HG02642 (cell line): Measurements from ENCODE around the gene ORMDL2.
"Not testable (repeated sequence)": the region's sequence is repeated elsewhere in the genome, so short reads cannot be mapped to it uniquely, and the experiment has no call there.

Source experiments
- ATAC-seq: cut with Tn5 transposase; IDR thresholded peaks from one replicate; pipeline ENCODE4 v1.9.1; 2021; ENCODE audit warnings: mild to moderate bottlenecking; ENCODE audit not compliant: unreplicated experiment, poor library complexity

The ORMDL2 gene

DNA sequence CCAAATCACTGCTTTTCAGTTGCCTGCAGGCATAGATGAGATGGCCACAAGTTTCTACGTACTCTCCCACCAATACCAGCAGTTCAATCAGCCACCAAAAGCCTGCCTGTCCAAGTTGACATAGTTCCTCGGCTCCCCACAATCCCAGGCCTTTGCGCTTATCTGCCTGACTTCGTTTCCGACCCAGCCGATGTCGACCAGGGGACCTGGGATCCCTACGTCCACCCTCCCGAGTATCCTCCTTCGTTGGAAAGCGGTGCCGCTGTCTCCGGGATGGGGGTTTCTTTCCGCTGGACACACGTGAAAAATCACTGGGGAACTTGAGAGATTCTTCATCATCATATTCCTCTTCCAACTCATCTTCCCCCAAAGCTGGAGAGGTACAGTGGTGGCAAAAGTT lies 10.0 kb downstream of the ORMDL2 start:
- no peak for ATAC-seq

DNA sequence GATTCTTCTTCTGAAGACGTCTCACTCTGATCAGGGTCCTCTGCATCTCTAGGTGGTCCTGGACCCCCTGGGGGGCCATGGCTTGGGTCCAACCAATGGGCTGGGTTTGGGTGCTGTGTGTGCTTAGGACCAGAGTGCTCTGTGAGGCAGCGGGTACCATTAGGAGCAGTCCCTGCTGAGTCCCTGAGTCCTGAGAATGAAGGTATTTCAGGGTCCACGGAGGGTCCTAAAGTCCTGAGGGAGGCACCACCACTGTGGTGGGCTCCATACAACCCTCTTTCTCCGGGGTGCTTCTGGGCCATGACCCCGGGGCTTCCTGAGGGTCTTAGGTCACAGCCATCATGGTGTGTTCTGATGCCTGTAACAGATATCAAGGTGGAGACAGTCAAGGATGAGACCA lies 10.5 kb downstream of the ORMDL2 start:
- no peak for ATAC-seq

DNA sequence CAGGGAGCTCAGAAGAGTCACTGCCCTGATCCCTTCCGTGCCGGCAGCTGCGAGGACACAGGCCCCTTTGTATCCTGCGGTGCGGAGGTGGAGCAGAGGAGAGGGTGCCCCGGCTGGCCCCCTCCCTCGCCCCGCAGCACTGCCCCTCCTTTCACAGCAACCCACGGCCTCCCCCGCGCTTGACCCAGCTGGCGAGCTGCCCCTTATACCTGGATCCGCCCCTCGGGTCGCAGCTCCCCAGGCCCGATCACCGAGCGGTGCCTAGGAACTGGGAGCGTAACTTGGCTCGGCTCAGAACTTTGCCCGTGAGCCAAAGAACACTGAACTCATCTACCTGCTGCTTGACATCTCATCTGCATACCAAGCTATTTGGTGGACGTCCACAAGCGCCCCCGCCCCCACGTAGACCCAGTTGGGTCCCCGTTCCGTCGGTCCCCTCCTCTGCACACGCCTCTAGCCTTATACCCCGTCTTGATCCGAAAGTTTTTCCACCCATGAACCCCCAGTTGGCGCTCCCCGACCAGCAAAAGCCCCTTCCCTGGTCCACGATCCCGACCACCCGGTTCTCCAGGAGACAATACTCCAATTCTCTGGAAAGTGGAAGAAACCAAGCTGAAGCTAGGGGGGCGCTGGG lies 12.2 kb downstream of the ORMDL2 start:
- ATAC-seq, result peak; percentile 28

DNA sequence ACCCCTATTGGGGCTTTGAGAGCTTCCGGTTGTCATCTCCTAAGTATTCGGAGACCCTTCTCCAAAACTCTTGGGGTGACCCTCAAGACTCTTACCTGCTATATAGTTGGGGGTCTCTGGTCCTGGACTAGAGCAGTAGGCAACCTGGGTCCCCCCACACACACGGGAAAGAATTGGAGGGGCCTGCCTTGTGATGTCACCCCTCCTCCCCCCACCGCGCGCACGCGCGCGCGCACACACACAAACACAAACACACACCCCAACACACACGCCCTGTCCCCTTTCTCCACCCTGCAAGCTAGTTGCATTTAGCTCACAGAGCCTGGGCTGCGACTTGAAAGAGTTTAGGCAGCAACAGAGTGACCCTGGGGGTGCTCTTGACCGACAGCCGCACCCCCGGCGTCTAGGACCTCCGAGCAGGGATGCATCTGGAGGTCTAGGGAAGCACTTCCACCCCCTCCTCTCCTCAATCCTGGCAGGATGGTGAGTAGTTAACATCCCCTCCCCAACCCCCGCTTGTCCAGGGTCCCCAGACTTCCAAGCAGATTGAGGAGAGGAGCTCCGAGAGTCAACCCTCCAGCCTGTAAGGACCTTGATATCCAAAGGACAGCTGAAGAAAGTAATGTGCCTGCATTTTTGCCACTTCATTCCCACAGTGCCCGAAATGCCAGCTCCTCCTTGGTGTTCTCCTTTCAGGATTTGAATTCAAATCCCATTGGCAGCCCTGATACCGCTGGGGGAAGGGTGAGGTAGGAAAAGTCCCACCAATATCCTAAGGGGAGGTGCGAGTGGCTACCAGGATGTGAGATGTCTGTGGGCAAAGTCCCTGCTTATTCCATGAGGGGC lies 13.0 kb downstream of the ORMDL2 start:
- ATAC-seq, result no peak

DNA sequence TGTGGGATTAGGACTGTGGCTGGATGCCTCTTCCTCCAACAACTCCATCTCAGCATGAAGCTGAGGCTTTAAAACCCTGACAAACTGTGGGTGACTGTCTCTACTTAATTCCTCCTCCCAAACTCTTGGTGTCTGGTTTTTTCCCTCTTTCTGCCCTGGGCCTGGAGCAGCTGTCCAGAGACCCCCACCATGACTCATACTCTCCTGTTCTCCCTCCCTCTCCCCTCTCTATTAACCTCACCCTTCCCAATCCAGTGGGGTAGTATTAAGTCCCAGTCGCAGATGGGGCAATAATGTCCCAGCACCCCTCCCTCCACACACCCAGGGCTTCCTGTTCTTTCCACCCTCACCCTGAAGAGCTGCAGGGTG lies 13.6 kb downstream of the ORMDL2 start:
- ATAC-seq, result no peak

DNA sequence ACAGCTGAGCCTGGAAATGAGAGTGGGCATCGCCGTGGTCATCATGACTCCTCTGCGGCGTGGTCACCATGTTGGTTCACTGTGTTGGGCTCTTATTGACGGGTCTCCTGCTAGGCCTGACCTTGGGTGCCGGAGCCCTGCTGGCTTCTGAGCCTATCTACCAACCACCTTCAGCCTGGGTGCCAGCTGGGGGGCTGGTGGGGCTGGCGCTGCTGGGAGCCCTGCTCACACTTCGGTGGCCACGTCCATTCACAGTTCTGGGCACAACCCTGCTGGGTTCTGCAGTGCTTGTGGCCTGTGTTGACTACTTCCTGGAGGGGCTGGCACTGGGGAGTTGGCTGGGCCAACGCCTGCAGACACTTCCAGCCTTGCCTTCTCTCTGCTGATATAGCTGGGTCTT lies 15.2 kb downstream of the ORMDL2 start:
- no peak for ATAC-seq

DNA sequence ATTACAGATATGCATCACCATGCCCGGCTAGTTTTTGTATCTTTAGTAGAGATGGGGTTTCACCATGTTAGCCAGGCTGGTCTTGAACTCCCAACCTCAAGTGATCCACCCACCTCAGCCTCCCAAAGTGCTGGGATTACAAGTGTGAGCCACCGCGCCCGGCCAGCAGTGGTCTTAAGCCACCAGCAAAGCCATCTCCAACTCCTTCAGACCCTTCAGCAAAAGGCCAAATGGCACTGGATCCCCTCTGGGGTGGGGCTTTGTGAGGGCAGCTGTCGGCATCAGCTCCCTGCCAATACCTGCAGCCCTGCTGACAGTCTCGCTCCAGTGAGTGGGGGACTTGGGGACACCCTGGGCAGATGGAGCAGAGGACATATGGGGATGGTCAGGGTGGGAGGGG lies 16.6 kb downstream of the ORMDL2 start:
- ATAC-seq, result not testable (repeated sequence)

DNA sequence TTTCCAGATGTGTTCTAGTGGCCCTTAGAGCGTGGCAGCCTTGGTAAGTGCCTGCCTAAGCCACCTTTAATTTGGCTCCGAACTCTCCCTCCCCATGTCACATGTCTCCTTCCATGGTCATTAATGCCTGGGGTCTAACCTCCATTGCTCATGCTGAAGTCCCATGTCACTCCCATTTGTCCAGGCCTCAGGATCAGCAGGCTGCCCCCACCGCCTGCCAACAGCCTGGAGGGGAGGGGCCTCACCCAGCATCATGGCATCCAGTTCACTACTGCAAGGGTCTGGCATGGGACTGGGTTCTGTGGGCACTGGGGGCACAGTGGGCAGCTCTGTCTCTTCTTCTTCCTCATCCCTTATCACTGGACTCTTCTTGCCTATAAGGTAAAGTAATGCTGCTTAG lies 20.5 kb downstream of the ORMDL2 start:
- ATAC-seq, result no peak

DNA sequence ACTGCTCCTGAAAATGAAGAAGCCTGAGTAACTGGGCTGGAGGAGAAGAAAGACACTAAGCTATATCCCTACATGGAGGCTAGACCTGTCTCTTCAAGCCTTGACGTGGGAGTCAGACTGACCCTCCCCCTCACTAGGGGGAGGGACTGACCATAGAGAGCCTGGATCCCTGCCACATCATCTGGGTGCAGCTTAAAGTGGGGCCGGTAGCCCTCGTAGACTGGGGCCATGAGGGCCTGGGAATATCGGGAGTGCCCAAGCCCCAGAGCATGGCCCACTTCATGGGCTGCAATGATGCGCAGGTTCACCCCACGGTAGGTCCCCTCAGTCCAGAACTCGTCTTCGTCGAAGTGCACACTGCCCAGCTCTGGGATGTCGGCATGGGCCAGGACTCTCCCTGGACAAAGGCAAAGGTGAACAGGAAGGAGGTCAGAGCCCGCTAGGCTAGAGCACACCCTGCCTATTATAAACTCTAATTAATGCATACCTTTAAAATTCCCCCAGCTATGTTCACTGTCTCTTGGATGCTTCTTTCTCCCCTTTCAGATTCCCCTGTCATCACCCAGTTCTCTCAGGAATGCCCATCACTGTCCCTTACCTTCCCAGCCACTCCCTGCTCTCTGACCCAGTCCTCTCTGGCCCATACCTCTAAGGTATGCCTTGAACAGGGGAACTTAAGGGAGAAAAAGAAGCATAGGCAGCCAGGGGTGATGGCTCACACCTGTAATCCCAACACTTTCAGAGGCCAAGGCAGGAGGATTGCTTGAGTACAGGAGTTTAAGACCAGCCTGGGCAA lies 21.7 kb downstream of the ORMDL2 start:
- no peak for ATAC-seq

DNA sequence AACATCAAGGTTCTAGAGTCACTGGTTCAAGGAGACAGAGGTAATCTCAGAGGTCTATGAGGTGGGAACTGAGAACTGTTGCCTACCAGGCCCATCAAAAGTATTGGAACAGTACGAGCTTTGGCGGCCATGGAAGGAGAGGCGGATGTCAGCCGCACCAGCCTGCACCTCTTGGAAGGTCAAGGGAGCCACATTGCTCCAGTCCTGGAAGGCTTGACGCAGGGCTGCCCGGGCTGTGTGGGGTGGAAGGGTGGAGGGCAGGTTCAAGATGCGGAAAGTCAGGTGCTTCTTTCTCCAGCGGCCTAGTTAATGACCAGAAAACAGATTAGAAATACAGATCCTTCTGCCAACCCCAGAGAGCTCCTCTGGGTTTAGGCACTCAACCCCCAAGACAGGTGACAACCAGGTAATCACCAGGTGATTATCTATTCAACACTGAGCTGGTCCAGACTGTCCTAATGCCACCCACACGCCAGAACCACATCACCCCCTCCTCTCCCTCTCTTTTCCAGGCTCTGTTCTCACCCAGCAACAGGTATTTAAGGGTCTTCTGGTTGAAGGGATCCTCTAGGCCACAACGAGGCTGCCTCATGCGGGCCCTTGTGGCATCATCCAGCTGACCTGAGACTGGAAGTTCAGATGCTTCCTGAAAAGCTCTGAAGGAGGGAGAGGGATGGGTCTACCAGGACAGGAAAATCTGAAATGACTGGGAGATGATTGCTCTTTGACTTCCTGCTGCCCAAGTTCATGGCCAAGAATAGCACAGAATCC lies 22.9 kb downstream of the ORMDL2 start:
- no peak for ATAC-seq

DNA sequence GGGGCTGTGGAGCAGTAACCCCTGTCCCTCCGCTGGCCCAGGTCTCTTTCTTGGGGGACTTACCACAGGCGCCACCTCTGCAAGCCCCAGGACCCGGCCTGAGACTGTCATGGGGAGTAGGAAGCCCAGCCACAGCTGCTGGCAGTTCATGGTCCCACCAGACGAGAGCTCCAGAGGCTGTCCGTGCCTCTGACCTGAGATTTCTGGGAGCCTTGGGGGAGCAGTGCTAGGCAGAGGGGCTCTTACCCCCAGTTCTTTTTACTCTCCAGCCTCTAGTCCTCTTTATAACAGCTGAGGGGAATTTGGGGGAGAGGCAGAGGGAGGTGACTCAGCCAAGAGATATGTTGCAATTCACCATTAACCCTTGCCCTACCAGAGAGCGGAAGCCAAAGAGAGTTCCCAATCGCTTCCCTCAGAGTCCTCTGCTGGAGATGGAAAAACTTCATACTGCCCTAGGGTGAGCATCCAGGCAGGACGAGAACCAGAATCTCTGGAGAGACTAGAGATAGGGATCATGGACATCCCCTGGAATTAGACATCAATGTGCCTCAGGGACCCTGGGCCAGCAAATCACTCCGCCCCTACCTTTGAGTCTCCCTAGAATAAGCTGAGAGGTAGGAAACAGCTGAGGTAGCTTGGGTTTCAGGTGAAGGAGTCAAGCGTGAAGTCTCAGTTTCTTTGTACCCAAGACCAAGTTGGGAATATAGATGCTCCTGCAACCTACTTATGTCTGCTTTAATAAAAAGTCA lies 25.0 kb downstream of the ORMDL2 start, which contains the start of gene MMP19:
TSS of gene MMP19 (minus strand) at position 256 of the 749 bp plus-strand sequence. CDS start at position 150, 106 bp downstream.
- no peak for ATAC-seq

DNA sequence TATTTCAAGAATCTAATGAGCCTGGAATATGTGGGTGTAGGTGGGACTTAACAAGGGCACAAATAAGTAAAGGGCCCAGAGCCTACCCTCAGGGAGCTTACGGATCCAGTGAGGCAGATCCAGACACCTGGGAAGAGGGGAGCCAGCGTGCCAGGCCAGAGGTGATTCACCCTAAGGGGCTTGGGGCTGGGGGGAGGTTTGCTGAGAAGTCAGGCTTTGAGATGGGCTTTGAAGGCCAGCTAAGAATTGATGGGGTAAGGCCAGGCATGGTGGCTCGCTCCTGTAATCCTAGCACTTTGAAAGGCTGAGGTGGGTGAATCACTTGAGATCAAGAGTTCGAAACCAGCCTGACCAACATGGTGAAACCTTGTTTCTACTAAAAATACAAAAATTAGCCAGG lies 25.6 kb downstream of the ORMDL2 start:
- ATAC-seq, result no peak

DNA sequence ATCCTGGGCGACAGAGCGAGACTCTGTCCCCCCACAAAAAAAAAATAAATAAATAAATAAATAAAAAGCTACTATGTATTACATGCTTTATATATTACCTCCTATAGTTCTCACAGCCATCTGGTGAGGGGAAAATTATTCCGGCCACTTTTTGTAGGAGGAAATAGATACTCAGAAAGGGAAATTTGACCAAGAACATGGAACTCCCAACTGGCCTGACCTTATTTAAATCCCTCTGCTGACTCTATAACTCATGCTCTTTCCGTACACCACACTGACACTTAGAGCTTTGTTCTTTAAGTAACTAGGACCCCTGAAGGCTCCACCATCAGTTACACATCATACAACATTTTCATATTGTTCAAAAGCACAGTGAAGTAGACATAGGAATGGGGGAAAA lies 27.1 kb downstream of the ORMDL2 start:
- no peak for ATAC-seq

DNA sequence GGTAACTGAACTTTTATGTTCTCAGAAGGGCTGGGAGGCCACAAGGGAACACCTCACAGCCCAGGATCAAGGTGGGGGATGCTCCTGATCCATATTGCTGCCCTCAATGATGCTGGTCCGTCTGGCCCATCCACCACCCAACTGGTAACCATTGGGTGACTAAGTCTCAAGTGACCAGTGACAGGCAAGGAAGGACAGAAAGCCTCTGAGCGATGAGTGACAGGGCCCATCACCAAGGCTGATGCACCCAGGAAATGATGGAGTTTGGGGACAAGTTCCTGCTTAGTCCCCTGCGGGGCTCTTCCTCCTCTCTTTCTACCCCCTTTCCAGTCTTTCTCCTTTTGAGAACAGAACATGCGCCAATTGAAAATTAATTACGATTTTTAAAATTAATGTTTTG lies 27.5 kb downstream of the ORMDL2 start:
- no peak for ATAC-seq

DNA sequence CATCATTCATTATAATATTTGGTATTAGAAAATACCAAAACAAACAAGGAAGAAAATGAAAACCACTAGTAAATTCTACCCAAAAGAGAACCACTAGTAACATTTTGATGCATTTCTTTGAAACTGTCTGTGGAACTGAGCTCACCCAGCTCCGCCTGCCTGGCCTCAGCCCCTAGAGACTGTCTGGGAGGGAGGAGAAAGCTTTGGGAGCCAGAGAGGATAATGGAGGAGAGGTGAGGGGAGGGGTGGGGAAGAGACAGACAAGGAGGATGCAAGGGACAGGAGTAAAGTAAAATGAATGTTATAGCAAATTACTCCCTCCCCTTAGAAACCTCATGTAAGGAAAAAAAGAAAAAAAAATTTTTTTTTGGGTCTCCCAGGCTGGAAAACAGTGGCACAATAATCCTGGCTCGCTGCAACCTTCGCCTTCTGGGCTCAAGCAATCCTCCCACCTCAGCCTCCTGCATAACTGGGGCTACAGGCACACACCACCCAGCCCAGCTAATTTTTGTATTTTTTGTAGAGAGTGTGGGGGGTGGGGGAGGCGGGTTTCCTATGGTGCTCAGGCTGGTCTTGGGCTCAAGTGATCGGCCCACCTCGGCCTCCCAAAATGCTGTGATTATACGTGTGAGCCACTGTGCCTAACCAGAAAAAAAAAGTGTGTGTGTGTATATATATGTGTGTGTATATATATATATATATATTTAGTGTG lies 28.1 kb downstream of the ORMDL2 start:
- ATAC-seq, result no peak

DNA sequence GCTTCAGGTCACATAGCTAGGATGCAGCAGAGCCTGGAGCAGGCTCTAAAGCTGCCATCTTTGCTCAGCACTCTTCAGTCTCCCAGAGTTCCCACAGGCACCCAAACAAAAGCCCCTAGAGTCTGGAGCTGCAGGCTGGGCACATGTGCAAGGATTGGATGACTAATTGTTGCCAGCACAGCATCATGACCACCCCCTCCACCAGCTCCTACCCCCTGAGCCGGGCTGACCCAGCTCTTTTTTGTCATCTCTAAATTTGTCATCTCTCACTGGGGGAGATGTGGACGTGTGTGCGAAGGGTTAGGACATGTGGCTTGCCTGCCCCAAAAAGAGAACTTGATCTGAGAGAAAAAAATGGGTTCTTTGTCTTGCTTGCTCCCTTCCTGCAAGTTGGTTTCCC lies 29.2 kb downstream of the ORMDL2 start:
- no peak for ATAC-seq

DNA sequence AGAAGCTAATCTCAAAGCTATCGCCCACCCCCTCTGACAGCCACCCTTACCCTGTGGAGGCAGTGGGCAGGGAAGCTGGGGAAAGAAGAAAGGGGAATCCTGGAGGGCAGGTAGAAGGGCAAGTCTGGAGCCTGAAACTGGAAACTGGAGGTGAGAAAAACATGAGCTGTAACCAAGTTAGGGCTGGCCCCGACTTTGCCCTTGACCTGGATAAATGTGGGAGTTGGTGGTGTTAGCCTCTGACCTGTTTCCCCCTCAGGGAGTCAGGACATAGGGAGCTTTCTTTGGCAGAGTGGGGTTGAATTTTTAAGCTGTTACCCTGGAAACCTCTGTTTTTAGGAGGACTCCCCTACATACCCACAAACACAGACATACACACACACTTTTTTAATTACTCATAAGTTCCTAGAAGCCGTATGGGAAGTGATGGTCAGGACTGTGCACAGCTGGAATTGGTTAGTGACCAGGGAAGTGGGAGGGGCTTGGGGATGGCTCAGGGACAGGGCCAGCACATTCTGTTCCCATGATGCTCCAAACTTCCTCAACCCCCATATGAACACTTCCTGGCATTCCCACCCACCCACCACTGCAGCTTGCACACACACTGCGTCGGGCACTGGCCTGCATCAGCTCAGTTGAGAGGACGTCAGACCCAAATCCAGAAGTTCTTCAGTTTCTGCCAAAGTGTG lies 29.9 kb downstream of the ORMDL2 start:
- ATAC-seq, result no peak

DNA sequence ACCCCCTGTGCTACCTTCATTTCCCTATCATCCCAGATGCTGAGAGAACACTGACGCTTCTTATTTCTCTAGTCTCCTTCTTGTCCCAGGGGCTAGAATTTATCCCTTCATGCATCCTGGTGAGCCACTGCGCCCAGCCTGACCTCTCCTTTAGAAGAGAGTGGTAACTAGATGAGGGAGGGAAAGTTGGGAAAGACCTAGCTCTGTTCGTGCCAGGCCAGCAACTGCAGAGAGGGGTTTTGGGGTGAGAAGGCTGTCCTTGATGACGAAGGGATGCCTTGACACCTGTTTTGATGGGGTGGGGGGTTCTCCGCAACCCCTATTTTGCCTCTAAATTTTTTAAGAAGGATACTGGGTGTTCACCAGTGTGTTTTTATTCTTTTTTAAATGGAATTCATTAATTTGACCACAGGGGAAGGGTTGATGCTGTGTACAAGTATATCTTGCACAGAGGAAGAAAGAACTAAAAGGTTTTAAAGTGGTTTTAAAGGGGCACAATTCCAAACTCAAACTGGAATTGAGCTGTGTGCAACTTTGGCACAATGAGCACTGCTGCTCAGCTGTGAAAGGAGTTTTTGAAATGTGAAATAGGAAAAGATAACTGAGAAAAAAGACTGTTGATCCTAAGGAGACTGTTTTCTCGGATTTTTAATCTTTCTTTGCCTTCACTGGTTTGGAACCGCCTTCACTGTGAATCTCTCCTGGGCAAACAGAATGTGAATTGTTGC lies 31.9 kb downstream of the ORMDL2 start:
- ATAC-seq, result no peak
